ENCODE results near the gene RNF150.

DNA sequence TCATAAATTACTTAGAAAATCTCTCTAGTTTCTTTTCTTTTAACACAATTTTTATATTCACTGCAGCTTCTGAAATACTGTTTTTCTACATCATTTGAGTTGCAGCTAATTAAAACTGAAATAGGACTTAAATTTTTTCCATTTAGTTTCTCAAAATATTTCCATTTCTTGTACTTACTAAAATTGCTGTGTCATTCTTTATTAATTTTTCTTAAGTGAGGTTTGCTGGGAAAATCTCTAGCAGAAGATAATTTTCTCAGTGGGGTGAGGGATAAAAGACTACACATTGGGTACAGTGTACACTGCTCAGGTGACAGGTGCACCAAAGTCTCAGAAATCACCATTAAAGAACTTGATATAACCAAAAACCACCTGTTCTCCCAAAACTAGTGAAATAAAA is 57.7 kb downstream of the RNF150 start:
- TF ChIP-seq, protein P1, sequence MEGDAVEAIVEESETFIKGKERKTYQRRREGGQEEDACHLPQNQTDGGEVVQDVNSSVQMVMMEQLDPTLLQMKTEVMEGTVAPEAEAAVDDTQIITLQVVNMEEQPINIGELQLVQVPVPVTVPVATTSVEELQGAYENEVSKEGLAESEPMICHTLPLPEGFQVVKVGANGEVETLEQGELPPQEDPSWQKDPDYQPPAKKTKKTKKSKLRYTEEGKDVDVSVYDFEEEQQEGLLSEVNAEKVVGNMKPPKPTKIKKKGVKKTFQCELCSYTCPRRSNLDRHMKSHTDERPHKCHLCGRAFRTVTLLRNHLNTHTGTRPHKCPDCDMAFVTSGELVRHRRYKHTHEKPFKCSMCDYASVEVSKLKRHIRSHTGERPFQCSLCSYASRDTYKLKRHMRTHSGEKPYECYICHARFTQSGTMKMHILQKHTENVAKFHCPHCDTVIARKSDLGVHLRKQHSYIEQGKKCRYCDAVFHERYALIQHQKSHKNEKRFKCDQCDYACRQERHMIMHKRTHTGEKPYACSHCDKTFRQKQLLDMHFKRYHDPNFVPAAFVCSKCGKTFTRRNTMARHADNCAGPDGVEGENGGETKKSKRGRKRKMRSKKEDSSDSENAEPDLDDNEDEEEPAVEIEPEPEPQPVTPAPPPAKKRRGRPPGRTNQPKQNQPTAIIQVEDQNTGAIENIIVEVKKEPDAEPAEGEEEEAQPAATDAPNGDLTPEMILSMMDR (IDR thresholded peaks at IDR 0.05): no peak
- no peak for TF ChIP-seq POLR2A (IDR thresholded peaks at IDR 0.05)
